Endothelial cell (in vitro differentiated cells): ENCODE data around the gene FASN. TPM values are rescaled to one million over a fixed set of nuclear protein-coding genes. Genes with fewer than 3 reads are reported as not detected.

Source experiments
- DNase-seq: peaks from one replicate; pipeline ENCODE4 v3.0.0; 2021; ENCODE audit warnings: low spot score
- H3K27ac Mint-ChIP-seq: one replicate; pipeline ENCODE4 v1.8.0; 2021; ENCODE audit warnings: mixed read lengths, inconsistent platforms; ENCODE audit not compliant: unreplicated experiment
- H3K27me3 Mint-ChIP-seq: one replicate; pipeline ENCODE4 v1.8.0; 2021; ENCODE audit warnings: mild to moderate bottlenecking, moderate library complexity, mixed read lengths, inconsistent platforms; ENCODE audit not compliant: unreplicated experiment
- H3K36me3 Mint-ChIP-seq: one replicate; pipeline ENCODE4 v1.8.0; 2021; ENCODE audit warnings: mild to moderate bottlenecking, low read depth, mixed read lengths, inconsistent platforms; ENCODE audit not compliant: unreplicated experiment
- H3K4me1 Mint-ChIP-seq: one replicate; pipeline ENCODE4 v1.8.0; 2021; ENCODE audit warnings: mild to moderate bottlenecking, mixed read lengths, inconsistent platforms; ENCODE audit not compliant: unreplicated experiment
- H3K4me3 Mint-ChIP-seq: one replicate; pipeline ENCODE4 v1.8.0; 2021; ENCODE audit warnings: mild to moderate bottlenecking, mixed read lengths, inconsistent platforms; ENCODE audit not compliant: unreplicated experiment
- H3K9me3 Mint-ChIP-seq: one replicate; pipeline ENCODE4 v1.8.0; 2021; ENCODE audit warnings: mixed read lengths, inconsistent platforms; ENCODE audit not compliant: unreplicated experiment
- total RNA-seq: library from RNA; stranded (reverse); fragmentation: NEBNext Ultra II Directional; extraction: Animal tissue kit (Norgen Biotek cat#: 25700); gene quantifications from one replicate; pipeline ENCODE4 v1.2.1, GENCODE V29; 2021; ENCODE audit not compliant: unreplicated experiment
- TF ChIP-seq, protein P1 (sequence below): fragments of 200-600 bp; sonication (generic); IDR thresholded peaks from one replicate; pipeline ENCODE4 v1.5.0; 2021; ENCODE audit warnings: antibody characterized with exemption; ENCODE audit not compliant: unreplicated experiment

FASN gene
- total RNA-seq, 1 donor from 2014 or later = 400 TPM

- Mint-ChIP-seq H3K4me1 (no peaks in the 10 kb centered on the region), H3K36me3 (peaks cover 3% of the 10 kb centered on the region), H3K27me3 (no peaks in the 10 kb centered on the region), H3K9me3 (no peaks in the 10 kb centered on the region), H3K27ac (no peak overlapping the region), H3K4me3 (no peak overlapping the region)
- TF ChIP-seq, protein P1, sequence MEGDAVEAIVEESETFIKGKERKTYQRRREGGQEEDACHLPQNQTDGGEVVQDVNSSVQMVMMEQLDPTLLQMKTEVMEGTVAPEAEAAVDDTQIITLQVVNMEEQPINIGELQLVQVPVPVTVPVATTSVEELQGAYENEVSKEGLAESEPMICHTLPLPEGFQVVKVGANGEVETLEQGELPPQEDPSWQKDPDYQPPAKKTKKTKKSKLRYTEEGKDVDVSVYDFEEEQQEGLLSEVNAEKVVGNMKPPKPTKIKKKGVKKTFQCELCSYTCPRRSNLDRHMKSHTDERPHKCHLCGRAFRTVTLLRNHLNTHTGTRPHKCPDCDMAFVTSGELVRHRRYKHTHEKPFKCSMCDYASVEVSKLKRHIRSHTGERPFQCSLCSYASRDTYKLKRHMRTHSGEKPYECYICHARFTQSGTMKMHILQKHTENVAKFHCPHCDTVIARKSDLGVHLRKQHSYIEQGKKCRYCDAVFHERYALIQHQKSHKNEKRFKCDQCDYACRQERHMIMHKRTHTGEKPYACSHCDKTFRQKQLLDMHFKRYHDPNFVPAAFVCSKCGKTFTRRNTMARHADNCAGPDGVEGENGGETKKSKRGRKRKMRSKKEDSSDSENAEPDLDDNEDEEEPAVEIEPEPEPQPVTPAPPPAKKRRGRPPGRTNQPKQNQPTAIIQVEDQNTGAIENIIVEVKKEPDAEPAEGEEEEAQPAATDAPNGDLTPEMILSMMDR = no peak
- DNase-seq = no peak
Observed at GRCh38 chr17:82090549-82091263, 7.3 kb downstream of the FASN start.

DNA sequence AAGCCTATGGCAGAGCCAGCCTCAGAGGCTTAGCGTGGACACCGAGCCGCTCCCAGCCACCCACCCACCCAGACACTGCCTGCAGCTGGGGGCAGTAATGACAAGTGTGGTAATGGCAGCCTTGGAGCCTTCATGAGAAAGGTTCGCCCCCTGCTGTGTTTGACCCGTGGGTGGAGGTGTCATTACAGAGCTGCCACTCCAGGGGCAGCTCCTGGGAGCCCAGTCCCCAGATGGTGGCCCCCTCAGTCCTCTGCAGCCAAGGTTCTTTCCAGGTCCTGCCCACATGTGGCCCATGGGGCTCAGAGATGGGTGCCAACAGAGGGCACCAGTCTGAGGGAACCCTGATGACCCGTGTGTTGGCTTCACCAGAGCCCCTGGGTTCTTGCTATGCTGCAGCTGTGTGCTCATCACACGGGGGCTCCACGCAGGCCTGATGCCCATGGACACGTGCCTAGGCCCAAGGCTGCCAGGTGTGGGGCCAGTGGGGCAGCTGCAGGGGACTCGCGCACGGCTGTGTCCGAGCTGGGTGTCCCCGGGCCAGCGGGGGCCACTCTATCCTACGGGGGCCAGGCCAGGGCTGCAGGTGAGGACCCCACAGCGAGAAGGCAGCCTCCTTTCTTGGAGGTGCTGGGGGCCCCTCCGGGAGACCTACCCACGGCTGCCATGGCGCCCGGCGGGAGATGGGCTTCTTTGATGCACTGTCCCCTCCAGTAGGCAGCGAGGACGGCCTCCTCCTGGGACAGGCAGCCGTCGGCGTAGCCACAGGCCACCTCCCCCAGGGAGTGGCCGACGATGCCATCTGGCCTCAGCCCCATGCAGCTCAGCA, 8.1 kb downstream of the FASN start:
- no peaks in the 10 kb centered on the region for H3K27me3 Mint-ChIP-seq
- TF ChIP-seq, protein P1 = no peak
- no peak overlapping the region for H3K4me3 Mint-ChIP-seq
- H3K36me3 Mint-ChIP-seq = peaks cover 3% of the 10 kb centered on the region
- H3K4me1 Mint-ChIP-seq = no peaks in the 10 kb centered on the region
- no peak overlapping the region for H3K27ac Mint-ChIP-seq
- no peak for DNase-seq
- H3K9me3 Mint-ChIP-seq = no peaks in the 10 kb centered on the region

GRCh38 chr17:82088838-82089722, 9.0 kb downstream of the FASN start:
- Mint-ChIP-seq H3K27ac (no peak overlapping the region), H3K4me1 (no peaks in the 10 kb centered on the region), H3K4me3 (no peak overlapping the region), H3K9me3 (no peaks in the 10 kb centered on the region), H3K36me3 (peaks cover 3% of the 10 kb centered on the region), H3K27me3 (no peaks in the 10 kb centered on the region)
- DNase-seq = no peak
- TF ChIP-seq, protein P1 = no peak

DNA sequence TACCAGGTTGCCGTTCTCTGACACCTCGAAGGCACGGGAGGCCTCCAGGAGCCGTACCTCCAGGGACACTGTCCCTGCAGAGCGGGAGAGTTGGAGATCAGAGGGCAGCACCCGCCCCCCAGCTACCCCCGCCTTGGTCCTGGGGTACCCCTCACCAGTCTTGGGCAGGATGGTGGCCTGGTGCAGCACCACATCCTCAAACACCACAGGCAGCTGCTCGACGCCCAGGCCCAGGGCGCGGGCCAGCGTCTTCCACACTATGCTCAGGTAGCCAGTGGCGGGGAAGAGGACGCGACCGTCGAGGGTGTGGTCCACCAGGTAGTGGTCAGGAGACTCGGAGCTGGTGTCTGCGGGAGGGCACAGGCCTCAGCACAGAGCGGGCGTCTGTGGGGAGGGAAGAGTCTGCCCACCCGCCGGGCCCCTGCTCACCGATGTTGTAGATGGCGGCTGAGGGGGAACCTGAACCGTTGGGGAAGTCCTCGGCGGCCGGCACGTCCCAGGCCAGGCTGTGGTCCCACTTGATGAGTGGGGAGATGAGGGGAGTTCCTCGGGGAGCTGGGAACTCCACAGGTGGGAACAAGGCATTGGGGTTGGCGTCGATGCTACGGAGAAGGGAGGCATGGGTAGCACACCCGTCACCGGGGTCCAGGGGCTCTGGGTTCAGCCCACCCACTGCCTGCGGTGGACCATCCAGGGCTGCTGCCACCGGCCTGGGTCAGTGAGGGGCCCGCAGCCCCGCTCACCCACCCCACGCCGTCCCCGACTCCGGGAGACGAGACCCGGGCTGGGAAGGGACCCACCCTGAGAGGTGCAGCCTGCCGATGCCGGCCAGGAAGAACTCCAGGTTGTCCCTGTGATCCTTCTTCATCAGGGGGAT, 9.8 kb downstream of the FASN start:
- H3K27ac Mint-ChIP-seq = no peak overlapping the region
- peaks cover under 1% of the 10 kb centered on the region for H3K36me3 Mint-ChIP-seq
- no peaks in the 10 kb centered on the region for H3K27me3 Mint-ChIP-seq
- TF ChIP-seq, protein P1 = no peak
- no peaks in the 10 kb centered on the region for H3K9me3 Mint-ChIP-seq
- no peak overlapping the region for H3K4me3 Mint-ChIP-seq
- H3K4me1 Mint-ChIP-seq = no peaks in the 10 kb centered on the region
- DNase-seq = no peak
